ENCODE measurements around the gene ABHD14A.

ABHD14A gene

GRCh38 chr3:51968883-51969678, 5.8 kb upstream of the ABHD14A start:
- no peak for FAIRE-seq

DNA sequence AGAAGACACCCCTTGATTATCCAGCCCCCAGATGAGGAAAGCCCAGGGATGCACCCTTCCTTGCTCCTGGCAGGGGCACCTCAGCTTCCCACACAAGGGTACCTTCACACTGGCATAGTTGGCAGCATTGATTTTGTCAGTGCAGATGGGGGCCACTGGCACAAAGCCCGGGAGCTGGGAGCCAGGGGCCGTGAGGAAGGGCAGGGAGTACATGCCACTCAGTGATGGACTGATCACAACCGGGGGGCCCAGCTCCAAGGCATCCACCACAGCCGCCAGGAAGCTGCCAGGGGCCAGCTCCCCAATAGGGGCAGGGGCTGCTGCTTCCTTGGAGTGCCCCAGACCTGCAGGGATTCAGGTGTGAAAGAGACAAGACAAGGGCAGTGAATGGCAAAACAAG, 5.0 kb upstream of the ABHD14A start:
- FAIRE-seq (no peak), DNase-seq (ENCODE audit: extremely low spot score, insufficient read length, low read depth) (no peak)

More at GRCh38 chr3:51968883-51969678, 5.8 kb upstream of the ABHD14A start:
- no peak for DNase-seq (ENCODE audit: extremely low spot score, insufficient read length, low read depth)

GRCh38 chr3:51970606-51971300, 4.1 kb upstream of the ABHD14A start:
- DNase-seq (ENCODE audit: extremely low spot score, insufficient read length, low read depth) (no peak), FAIRE-seq (no peak)

DNA sequence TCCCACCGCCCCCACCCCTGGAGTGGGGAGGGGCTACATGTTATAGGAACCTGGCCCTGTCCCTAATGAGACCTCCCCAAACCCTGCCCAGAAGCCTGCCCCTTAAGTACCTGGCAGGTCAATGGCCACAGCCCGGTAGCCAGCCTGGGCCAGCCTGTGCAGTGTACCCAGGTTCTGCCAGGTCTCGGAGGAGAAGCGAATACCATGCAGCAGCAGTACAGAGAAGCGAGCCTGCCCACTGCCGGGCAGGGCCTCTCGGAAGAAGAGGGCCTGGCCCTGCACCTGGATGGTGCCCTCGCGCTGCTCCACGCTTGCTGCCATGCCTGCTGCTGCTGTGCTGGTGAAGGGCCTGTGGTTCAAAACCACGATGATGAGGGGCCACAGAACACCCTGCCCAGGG, 3.5 kb upstream of the ABHD14A start:
- FAIRE-seq (no peak), DNase-seq (ENCODE audit: extremely low spot score, insufficient read length, low read depth) (no peak)

GRCh38 chr3:51974277-51974962, 444 bp upstream of the ABHD14A start:
- FAIRE-seq, result no peak
- DNase-seq (ENCODE audit: extremely low spot score, insufficient read length, low read depth), result no peak

- no peak for FAIRE-seq
These were observed 1.1 kb downstream of the ABHD14A start for GRCh38 chr3:51975852-51976549.

DNA sequence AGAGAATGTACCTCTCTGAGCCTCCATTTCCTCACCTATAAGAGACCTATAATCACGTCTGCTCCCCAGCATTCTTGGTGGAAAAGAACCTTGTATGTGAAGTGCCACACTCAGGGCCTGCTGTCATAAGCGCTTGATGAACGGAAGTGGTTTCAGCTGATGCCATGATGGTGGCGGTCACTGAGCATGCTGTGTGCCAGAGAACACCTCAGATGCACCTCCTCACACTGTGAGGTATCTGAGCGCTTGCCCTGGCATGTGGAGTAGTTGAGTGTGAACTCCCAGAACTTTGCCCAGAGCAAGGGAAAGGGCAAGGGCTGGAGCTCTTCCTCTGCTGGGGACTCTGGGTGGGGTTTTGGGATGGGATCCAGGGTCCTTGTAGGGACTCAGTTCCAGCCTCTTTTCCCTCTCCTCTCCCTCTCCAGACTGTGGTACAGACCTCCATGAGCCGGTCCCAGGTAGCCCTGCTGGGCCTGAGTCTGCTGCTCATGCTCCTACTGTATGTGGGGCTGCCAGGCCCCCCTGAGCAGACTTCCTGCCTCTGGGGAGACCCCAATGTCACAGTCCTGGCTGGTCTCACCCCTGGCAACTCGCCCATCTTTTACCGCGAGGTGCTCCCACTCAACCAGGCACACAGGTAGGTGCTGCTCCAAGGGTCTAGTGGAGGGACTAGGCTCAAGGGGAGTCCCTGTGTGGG, 2.7 kb downstream of the ABHD14A start:
- DNase-seq (ENCODE audit: extremely low spot score, insufficient read length, low read depth), result no peak
- FAIRE-seq, result no peak

More at GRCh38 chr3:51975852-51976549, 1.1 kb downstream of the ABHD14A start:
- DNase-seq (ENCODE audit: extremely low spot score, insufficient read length, low read depth), result no peak

- FAIRE-seq, result no peak
These were observed 3.3 kb downstream of the ABHD14A start for GRCh38 chr3:51978143-51978502.

GRCh38 chr3:51980253-51980652, 5.4 kb downstream of the ABHD14A start:
- no peak for FAIRE-seq

More at GRCh38 chr3:51978143-51978502, 3.3 kb downstream of the ABHD14A start:
- no peak for DNase-seq (ENCODE audit: extremely low spot score, insufficient read length, low read depth)

DNA sequence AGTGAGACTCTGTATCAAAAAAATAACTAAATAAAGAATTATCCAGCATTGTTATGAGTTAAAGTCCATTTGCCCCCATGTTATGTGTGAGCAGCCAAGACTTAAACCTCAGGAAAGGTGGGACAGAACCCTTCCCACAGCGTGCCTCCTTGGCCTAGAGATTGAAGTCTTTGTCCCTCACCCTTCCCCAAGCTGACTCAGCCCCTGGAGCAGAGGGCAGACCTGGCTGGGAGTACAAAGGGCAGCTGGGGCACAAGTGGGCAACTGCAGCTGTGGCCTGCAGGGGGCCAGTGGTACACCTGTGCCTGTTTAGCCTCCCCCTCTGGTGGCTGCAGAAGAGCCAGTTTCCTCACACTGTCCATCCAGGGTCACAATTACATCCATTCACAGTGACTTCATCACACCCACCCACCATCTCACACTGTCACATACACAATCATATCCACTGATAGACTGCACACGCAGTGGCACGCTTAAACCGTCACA, 7.5 kb downstream of the ABHD14A start:
- no peak for DNase-seq (ENCODE audit: extremely low spot score, insufficient read length, low read depth)
- FAIRE-seq, result peak; percentile 86

More at GRCh38 chr3:51980253-51980652, 5.4 kb downstream of the ABHD14A start:
- no peak for DNase-seq (ENCODE audit: extremely low spot score, insufficient read length, low read depth)

DNA sequence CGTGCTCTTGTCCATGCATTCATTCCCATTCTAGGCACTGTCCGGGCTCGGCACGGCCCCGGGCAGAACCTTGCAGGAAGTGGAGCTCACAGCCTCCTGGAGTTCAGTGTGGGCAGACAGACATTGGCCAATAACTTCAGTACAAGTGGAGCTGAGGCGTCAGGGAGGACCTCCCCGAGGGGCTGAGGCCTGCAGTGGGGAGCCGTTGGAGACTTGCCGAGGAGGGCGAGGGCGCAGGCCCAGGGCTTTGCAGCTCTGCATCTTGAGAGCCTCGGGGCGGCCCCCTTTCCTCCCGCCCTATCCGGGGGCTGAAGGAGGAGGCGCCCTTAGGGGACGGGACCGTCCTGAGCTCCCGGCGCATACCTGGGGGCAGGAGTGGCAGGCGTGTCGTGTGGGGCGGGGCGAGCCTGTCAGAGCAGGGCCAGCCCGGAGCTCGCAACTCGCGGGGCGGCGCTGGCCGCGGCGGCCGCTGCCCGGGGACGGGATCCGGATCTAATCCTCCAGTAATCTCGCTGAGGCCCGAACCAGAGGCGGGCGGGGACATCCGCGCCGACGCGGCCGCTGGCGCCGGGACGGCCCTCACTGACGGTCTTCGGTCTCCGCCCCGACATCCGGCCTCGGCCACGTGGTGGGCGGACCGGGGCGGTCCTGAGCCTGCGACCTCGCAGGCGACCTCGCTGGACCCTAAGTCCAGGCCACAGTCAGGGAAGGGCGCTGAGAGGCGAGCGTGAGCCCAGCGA, 8.1 kb downstream of the ABHD14A start, which contains the start of gene ACY1:
TSS of gene ACY1 (plus strand) at position 698 of the 740 bp plus-strand sequence. CDS start 530 bp downstream, outside the sequence.
- DNase-seq (ENCODE audit: extremely low spot score, insufficient read length, low read depth) (peak; percentile 86), FAIRE-seq (peak; percentile 93)

DNA sequence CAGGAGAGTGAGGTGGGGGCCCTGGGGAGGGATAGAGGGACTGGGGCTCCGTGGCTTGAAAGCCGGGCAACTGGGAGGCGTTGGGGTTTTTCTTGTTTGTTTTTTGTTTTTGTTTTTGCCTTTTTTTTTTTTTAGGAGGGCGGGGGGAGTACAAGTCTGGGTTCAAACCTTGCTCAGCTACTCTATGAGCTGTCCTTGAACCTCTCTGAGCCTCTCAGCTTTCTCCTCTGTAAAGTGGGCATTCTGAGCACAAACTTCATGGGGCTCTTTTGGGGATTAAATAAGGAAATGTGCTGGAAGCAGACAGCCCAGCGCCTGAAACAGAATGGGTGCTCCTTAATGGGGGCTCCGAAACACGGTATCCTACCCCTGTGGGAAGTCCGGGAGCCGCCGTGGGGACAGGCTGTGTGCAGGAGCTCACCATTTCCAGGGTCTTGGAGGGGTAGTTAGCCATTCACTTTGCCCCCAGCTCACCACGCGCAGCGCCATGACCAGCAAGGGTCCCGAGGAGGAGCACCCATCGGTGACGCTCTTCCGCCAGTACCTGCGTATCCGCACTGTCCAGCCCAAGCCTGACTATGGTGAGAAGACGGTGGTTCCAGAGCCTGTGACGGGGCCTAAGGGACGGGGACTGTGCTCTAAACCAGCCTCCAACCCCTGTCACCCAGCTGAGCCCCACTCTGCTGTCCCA, 8.9 kb downstream of the ABHD14A start:
- no peak for FAIRE-seq
- no peak for DNase-seq (ENCODE audit: extremely low spot score, insufficient read length, low read depth)

GRCh38 chr3:51984269-51984647, 9.4 kb downstream of the ABHD14A start:
- no peak for DNase-seq (ENCODE audit: extremely low spot score, insufficient read length, low read depth)
- no peak for FAIRE-seq

- DNase-seq (ENCODE audit: extremely low spot score, insufficient read length, low read depth) (no peak), FAIRE-seq (no peak)
These were observed 10.2 kb downstream of the ABHD14A start for GRCh38 chr3:51985063-51985462.

- FAIRE-seq (no peak), DNase-seq (ENCODE audit: extremely low spot score, insufficient read length, low read depth) (no peak)
These were observed 11.4 kb downstream of the ABHD14A start for GRCh38 chr3:51986010-51986947.

DNA sequence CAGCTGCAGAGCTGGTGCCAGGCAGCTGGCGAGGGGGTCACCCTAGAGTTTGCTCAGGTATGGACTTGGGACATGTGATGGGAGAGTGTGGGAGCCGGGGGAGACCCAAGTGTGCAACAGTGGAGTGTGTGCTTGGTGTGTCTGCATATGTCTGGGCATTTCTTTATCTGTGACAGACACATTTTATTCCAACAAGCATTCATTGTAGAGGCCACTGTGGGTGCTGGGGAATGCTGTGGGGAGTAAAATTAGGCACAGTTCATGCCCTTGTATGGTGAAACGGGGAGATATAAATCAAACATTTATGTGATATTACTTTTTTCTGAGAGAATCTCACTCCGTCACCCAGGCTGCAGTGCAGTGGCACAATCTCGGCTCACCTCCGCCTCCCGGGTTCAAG, 12.7 kb downstream of the ABHD14A start:
- FAIRE-seq (no peak), DNase-seq (ENCODE audit: extremely low spot score, insufficient read length, low read depth) (no peak)
